HepG2 (cell line): ENCODE measurements around the gene CLEC20A. TPM values are rescaled to one million over a fixed set of nuclear protein-coding genes. Genes with fewer than 3 reads are reported as not detected.
A peak's percentile ranks its signal among the peaks of the same experiment; 100 is the strongest.

Experiments
- ATAC-seq: fragments of 200-7000 bp; cut with Tn5 transposase; 3 replicates; pipeline ENCODE4 v1.9.1; 2020; ENCODE audit warnings: mild to moderate bottlenecking, moderate library complexity
- BruUV-seq: library from RNA; stranded (reverse); fragments of 400-500 nt; replicated peaks from 2 replicates; lab custom pipeline; 2021; lab: Mats Ljungman, UMichigan
- CTCF ChIA-PET: fragments of 300-600 bp; formaldehyde crosslinking; extraction: SDS; loops from one replicate; lab custom pipeline; 2021; ENCODE audit warnings: low total read pairs, inconsistent platforms, low intra/inter-chr PET ratio; lab: Yijun Ruan, JAX
- POLR2A ChIA-PET: fragments of 350-600 bp; sonication (Branson Sonifier 250); formaldehyde crosslinking; loops from one replicate; lab custom pipeline; 2020; ENCODE audit warnings: antibody characterized with exemption, inconsistent platforms; lab: Yijun Ruan, JAX
- DNase-seq: peaks from one replicate; pipeline ENCODE4 v3.0.0-alpha.2; 2015; ENCODE audit warnings: low spot score
- FAIRE-seq: peaks from 3 replicates; lab custom pipeline; 2011; peaks lifted over from hg19 to GRCh38; lab: Jason Lieb, UNC
- H2AFZ ChIP-seq: one replicate; pipeline ENCODE4 v1.6.1; 2011; ENCODE audit warnings: low read length, inconsistent platforms
- H3K27ac ChIP-seq: fragments of 300-600 bp; 3 replicates; pipeline ENCODE4 v1.8.0; 2011; ENCODE audit warnings: mixed run types, mild to moderate bottlenecking, mixed read lengths, low read length, inconsistent platforms; ENCODE audit not compliant: insufficient read depth; ENCODE audit errors: extremely low read length
- H3K27me3 ChIP-seq, 2 experiments: fragments of 200-600 bp in 1 of 2; 2 replicates in 1 of 2; 3 replicates in 1 of 2; pipeline versions ENCODE4 v1.6.0 to v1.8.0; 2011; ENCODE audit warnings: low read length in 2 of 2, mild to moderate bottlenecking in 2 of 2, moderate library complexity in 2 of 2, inconsistent platforms in 1 of 2; ENCODE audit not compliant: insufficient read depth in 2 of 2, control insufficient read depth in 1 of 2
- H3K36me3 ChIP-seq, 2 experiments: fragments of 200-600 bp in 1 of 2; replicated peaks in 1 of 2; 2 replicates in 1 of 2; 3 replicates in 1 of 2; pipeline versions ENCODE4 v1.5.1 to v1.8.0; 2011; ENCODE audit warnings: low read length in 2 of 2, inconsistent platforms in 1 of 2; ENCODE audit not compliant: insufficient read depth in 2 of 2, control insufficient read depth in 1 of 2
- H3K4me1 ChIP-seq: 2 replicates; pipeline ENCODE4 v1.5.1; 2012; ENCODE audit warnings: low read length, inconsistent platforms; ENCODE audit not compliant: insufficient read depth
- H3K4me2 ChIP-seq: 2 replicates; pipeline ENCODE4 v1.6.0; 2011; ENCODE audit warnings: low read depth, low read length, inconsistent platforms
- H3K4me3 ChIP-seq, 3 experiments: fragments of 200-600 bp in 1 of 3; sonication (generic), shearing (Covaris generic) in 1 of 3; replicated peaks in 1 of 3; 2 replicates each; pipeline ENCODE4 v1.5.1; 2011 to 2016; ENCODE audit warnings: low read length in 3 of 3, inconsistent platforms in 2 of 3, low read depth in 2 of 3, mild to moderate bottlenecking in 2 of 3, control low read depth in 1 of 3, mixed read lengths in 1 of 3; ENCODE audit not compliant: insufficient read depth in 1 of 3
- H3K79me2 ChIP-seq: one replicate; pipeline ENCODE4 v1.6.1; 2011; ENCODE audit warnings: low read length, inconsistent platforms; ENCODE audit not compliant: insufficient read depth
- H3K9ac ChIP-seq: 2 replicates; pipeline ENCODE4 v1.6.0; 2011; ENCODE audit warnings: mild to moderate bottlenecking, low read depth, low read length, inconsistent platforms; ENCODE audit not compliant: insufficient read depth
- H3K9me3 ChIP-seq: 2 replicates; pipeline ENCODE4 v1.5.1; 2012; ENCODE audit warnings: mild to moderate bottlenecking, low read length
- H4K20me1 ChIP-seq: 2 replicates; pipeline ENCODE4 v1.6.0; 2011; ENCODE audit warnings: inconsistent platforms, mild to moderate bottlenecking, low read length, moderate library complexity; ENCODE audit not compliant: insufficient read depth
- ATF1 ChIP-seq: IDR thresholded peaks from 2 replicates; pipeline ENCODE4 v1.6.1; 2016; ENCODE audit warnings: mild to moderate bottlenecking, control low read depth
- CBFB ChIP-seq: sonication (generic); formaldehyde crosslinking; IDR thresholded peaks from 2 replicates; pipeline ENCODE4 v1.4.0; 2020; ENCODE audit warnings: missing genetic modification reagents
- EEA1 ChIP-seq: sonication (generic); formaldehyde crosslinking; IDR thresholded peaks from 2 replicates; pipeline ENCODE4 v1.5.1; 2020; ENCODE audit warnings: mild to moderate bottlenecking, missing genetic modification reagents, borderline replicate concordance
- GATAD2A ChIP-seq: IDR thresholded peaks from 2 replicates; pipeline ENCODE4 v1.6.1; 2016
- IKZF4 ChIP-seq: sonication (generic); formaldehyde crosslinking; IDR thresholded peaks from 2 replicates; pipeline ENCODE4 v1.5.1; 2020; ENCODE audit warnings: borderline replicate concordance, mild to moderate bottlenecking, low read depth, missing genetic modification reagents; ENCODE audit errors: not compliant biosample characterization
- JUNB ChIP-seq: sonication (generic); formaldehyde crosslinking; IDR thresholded peaks from 2 replicates; pipeline ENCODE4 v1.8.0; 2022; ENCODE audit warnings: missing genetic modification reagents, mild to moderate bottlenecking, borderline replicate concordance
- KAT8 ChIP-seq: IDR thresholded peaks from 2 replicates; pipeline ENCODE4 v1.6.1; 2016; ENCODE audit warnings: missing genetic modification reagents, missing compliant biosample characterization
- KDM5B ChIP-seq: sonication (generic); formaldehyde crosslinking; IDR thresholded peaks from 2 replicates; pipeline ENCODE4 v1.4.0; 2020; ENCODE audit warnings: missing genetic modification reagents, mild to moderate bottlenecking, borderline replicate concordance
- MEIS1 ChIP-seq: sonication (generic); formaldehyde crosslinking; IDR thresholded peaks from 2 replicates; pipeline ENCODE4 v1.9.0; 2021; ENCODE audit warnings: mild to moderate bottlenecking, missing genetic modification reagents, moderate library complexity, borderline replicate concordance
- MEIS2 ChIP-seq: sonication (generic); formaldehyde crosslinking; IDR thresholded peaks from 2 replicates; pipeline ENCODE4 v1.9.0; 2021; ENCODE audit warnings: mild to moderate bottlenecking, missing genetic modification reagents
- NR2F1 ChIP-seq, 2 experiments: fragments of 450-650 bp in 1 of 2; formaldehyde crosslinking in 1 of 2; IDR thresholded peaks; 2 replicates each; pipeline versions ENCODE4 v1.5.0 to v1.6.1; 2016 to 2020; ENCODE audit warnings: mild to moderate bottlenecking in 1 of 2, missing compliant biosample characterization in 1 of 2, missing genetic modification reagents in 1 of 2, moderate library complexity in 1 of 2
- RFXAP ChIP-seq: sonication (generic); formaldehyde crosslinking; IDR thresholded peaks from 2 replicates; pipeline ENCODE4 v1.4.0; 2020; ENCODE audit warnings: missing genetic modification reagents, borderline replicate concordance
- ZBTB38 ChIP-seq: sonication (generic); formaldehyde crosslinking; IDR thresholded peaks from 2 replicates; pipeline ENCODE4 v1.5.1; 2020; ENCODE audit warnings: mild to moderate bottlenecking, missing genetic modification reagents
- ZFYVE20 ChIP-seq: sonication (generic); formaldehyde crosslinking; IDR thresholded peaks from 2 replicates; pipeline ENCODE4 v1.8.0; 2023; ENCODE audit warnings: low read depth, mild to moderate bottlenecking, moderate library complexity, missing genetic modification reagents, borderline replicate concordance
- ZNF207 ChIP-seq: fragments of 450-650 bp; IDR thresholded peaks from 2 replicates; pipeline ENCODE4 v1.6.1; 2016; ENCODE audit warnings: antibody characterized with exemption, borderline replicate concordance
- ZNF317 ChIP-seq: sonication (generic); formaldehyde crosslinking; IDR thresholded peaks from 2 replicates; pipeline ENCODE4 v1.5.0; 2020; ENCODE audit warnings: mild to moderate bottlenecking, missing genetic modification reagents
- ZNF572 ChIP-seq: sonication (generic); formaldehyde crosslinking; IDR thresholded peaks from 2 replicates; pipeline ENCODE4 v1.5.1; 2020; ENCODE audit warnings: mild to moderate bottlenecking, missing genetic modification reagents
- ZNF781 ChIP-seq: sonication (generic); formaldehyde crosslinking; IDR thresholded peaks from 2 replicates; pipeline ENCODE4 v1.5.1; 2020; ENCODE audit warnings: borderline replicate concordance, mild to moderate bottlenecking, missing genetic modification reagents; ENCODE audit errors: not compliant biosample characterization
- WGBS: methylation state at CpG from one replicate; pipeline ENCODE4 v1.1.6; 2017; ENCODE audit warnings: low lambda C conversion rate; 5-methylcytosine and 5-hydroxymethylcytosine counted together
- in situ Hi-C: cut with HindIII; loops from 2 replicates; pipeline ENCODE4 v1.10.0; 2017; ENCODE audit warnings: low pct_unique_long_range_greater_than_20kb; ENCODE audit not compliant: extremely low pct_ligation_motif_present
- intact Hi-C: fragments of 100-400 bp; cut with micrococcal nuclease; formaldehyde crosslinking; loops from one replicate; pipeline ENCODE4 v1.10.0; 2022; ENCODE audit not compliant: unreplicated experiment
- polyA plus RNA-seq, 8 experiments: library from polyadenylated mRNA; depleted of rRNA in 3 of 8; stranded (reverse) in 7 of 8; unstranded in 1 of 8; fragments of >200 nt; fragmentation: Illumina TruSeq in 4 of 8; extraction: Trizol in 4 of 8; gene quantifications; 2 replicates each; pipeline versions ENCODE4 v1.2.1 to v1.2.3, GENCODE V29; 2011 to 2016; ENCODE audit warnings: low read depth in 4 of 8, missing spikeins in 1 of 8, mixed read lengths in 1 of 8; ENCODE audit not compliant: insufficient read depth in 1 of 8
- total RNA-seq, 5 experiments: library from RNA; depleted of rRNA; stranded (reverse); fragments of >200 nt; fragmentation: Illumina TruSeq; extraction: Trizol; gene quantifications; 2 replicates each; pipeline ENCODE4 v1.2.3, GENCODE V29; 2016; ENCODE audit warnings: low read depth in 1 of 5
- TF ChIP-seq, protein P1 (sequence below): sonication (generic); formaldehyde crosslinking; IDR thresholded peaks from 2 replicates; pipeline ENCODE4 v1.5.0; 2020; ENCODE audit warnings: mild to moderate bottlenecking, missing genetic modification reagents
- TF ChIP-seq, protein P2 (sequence below): IDR thresholded peaks from 2 replicates; pipeline ENCODE4 v1.6.1; 2012; ENCODE audit warnings: low read depth, low read length, improper control_type of control experiment
- TF ChIP-seq, protein P3 (sequence below): sonication (generic); formaldehyde crosslinking; IDR thresholded peaks from 2 replicates; pipeline ENCODE4 v1.8.1; 2023; ENCODE audit warnings: mild to moderate bottlenecking, missing genetic modification reagents

Gene CLEC20A
- total and polyA plus RNA-seq, 2 of the 13 experiments (the other 11 are each of a cell fraction or from before 2014, with no cell fraction given): not detected

DNA sequence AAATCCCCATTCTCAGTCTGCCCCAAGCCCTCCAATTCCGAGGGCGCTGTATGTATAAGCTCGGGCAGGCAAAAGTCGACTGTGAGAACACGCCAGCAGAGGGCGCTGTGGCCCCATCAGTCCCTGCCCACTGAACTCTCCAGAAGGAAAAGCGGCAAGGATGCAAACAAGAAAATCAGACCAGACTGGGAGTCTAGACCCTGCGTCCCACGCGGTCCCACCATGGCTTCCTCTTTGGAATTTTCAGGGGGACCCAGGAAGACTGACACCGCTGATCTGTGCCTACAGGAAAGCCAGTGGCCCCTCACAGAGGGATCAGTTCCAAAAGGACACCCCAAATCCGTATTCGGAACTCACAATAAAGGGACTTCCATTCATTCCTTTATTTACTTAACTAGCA lies 35.6 kb upstream of the CLEC20A start:
- in situ Hi-C loops (loop anchor here (5.0 kb wide), 3 partner anchors 220 to 470 kb away; no protein-coding TSS in a partner anchor), intact Hi-C loops (loop anchor here (1.0 to 10.0 kb wide), 3 partner anchors 221 to 470 kb away; no protein-coding TSS in a partner anchor)
- no peaks in the 10 kb centered on the region for H3K79me2 ChIP-seq
- peak overlapping the region; percentile 93 for H3K4me2 ChIP-seq
- H3K4me1 ChIP-seq: peaks cover 57% of the 10 kb centered on the region
- no peaks in the 10 kb centered on the region for H3K9me3 ChIP-seq
- ChIA-PET CTCF (interaction anchor here (1.5 to 3.4 kb wide), 4 partner anchors 10 to 470 kb away, joined by 8 to 15 read pairs (median 10); no protein-coding TSS in a partner anchor), POLR2A (interaction anchor here (1.0 kb wide), 1 partner anchor 10 kb away, joined by 8 read pairs; no protein-coding TSS in a partner anchor)
- H3K9ac ChIP-seq: peak overlapping the region; percentile 26; the same call in 1 of the 2 replicates
- DNase-seq: peak; percentile 57
- peak; percentile 93 for FAIRE-seq
- peak; percentile 73 for ATAC-seq
- H3K27me3 ChIP-seq: peaks cover 0 to 10% of the 10 kb centered on the region in 2 experiments; a peak in 1 of 5 replicates
- H3K27ac ChIP-seq: no peak overlapping the region
- peak overlapping the region; percentile 32 to 65 (median 44); a peak in 5 of 6 replicates for H3K4me3 ChIP-seq
- no peaks in the 10 kb centered on the region for H3K36me3 ChIP-seq
- BruUV-seq: no TSS peak
- 12% methylated on average over 7 of the region's 13 CpGs for WGBS
- H4K20me1 ChIP-seq: no peaks in the 10 kb centered on the region
- H2AFZ ChIP-seq: peak overlapping the region; percentile 59
- TF ChIP-seq, protein P1, sequence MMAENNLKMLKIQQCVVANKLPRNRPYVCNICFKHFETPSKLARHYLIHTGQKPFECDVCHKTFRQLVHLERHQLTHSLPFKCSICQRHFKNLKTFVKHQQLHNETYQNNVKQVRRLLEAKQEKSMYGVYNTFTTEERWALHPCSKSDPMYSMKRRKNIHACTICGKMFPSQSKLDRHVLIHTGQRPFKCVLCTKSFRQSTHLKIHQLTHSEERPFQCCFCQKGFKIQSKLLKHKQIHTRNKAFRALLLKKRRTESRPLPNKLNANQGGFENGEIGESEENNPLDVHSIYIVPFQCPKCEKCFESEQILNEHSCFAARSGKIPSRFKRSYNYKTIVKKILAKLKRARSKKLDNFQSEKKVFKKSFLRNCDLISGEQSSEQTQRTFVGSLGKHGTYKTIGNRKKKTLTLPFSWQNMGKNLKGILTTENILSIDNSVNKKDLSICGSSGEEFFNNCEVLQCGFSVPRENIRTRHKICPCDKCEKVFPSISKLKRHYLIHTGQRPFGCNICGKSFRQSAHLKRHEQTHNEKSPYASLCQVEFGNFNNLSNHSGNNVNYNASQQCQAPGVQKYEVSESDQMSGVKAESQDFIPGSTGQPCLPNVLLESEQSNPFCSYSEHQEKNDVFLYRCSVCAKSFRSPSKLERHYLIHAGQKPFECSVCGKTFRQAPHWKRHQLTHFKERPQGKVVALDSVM (CRISPR knock-in tag): no peak
- TF ChIP-seq IKZF4 (no peak), GATAD2A (CRISPR knock-in tag) (peak; percentile 67), NR2F1 (CRISPR knock-in tag; IDR thresholded peaks at IDR 0.05) (no peak), ZFYVE20 (CRISPR knock-in tag) (no peak), EEA1 (CRISPR knock-in tag) (no peak), ZNF781 (CRISPR knock-in tag) (no peak), MEIS1 (CRISPR knock-in tag) (no peak), ZBTB38 (CRISPR knock-in tag) (0 out of 2 replicates have a peak, but pooled peaks have one; percentile 34), ATF1 (no peak), CBFB (CRISPR knock-in tag) (no peak), ZNF207 (no peak), JUNB (CRISPR knock-in tag) (no peak), KAT8 (CRISPR knock-in tag) (peak; percentile 59; the same call in 1 of the 2 replicates), KDM5B (CRISPR knock-in tag) (peak; percentile 39; the same call in 1 of the 2 replicates), ZNF572 (no peak), RFXAP (CRISPR knock-in tag) (no peak), MEIS2 (CRISPR knock-in tag) (0 out of 2 replicates have a peak, but pooled peaks have one; percentile 37), ZNF317 (0 out of 2 replicates have a peak, but pooled peaks have one; percentile 19)
- TF ChIP-seq, protein P2, sequence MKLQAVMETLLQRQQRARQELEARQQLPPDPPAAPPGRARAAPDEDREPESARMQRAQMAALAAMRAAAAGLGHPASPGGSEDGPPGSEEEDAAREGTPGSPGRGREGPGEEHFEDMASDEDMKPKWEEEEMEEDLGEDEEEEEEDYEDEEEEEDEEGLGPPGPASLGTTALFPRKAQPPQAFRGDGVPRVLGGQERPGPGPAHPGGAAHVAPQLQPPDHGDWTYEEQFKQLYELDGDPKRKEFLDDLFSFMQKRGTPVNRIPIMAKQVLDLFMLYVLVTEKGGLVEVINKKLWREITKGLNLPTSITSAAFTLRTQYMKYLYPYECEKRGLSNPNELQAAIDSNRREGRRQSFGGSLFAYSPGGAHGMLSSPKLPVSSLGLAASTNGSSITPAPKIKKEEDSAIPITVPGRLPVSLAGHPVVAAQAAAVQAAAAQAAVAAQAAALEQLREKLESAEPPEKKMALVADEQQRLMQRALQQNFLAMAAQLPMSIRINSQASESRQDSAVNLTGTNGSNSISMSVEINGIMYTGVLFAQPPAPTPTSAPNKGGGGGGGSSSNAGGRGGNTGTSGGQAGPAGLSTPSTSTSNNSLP: no peak
- TF ChIP-seq, protein P3, sequence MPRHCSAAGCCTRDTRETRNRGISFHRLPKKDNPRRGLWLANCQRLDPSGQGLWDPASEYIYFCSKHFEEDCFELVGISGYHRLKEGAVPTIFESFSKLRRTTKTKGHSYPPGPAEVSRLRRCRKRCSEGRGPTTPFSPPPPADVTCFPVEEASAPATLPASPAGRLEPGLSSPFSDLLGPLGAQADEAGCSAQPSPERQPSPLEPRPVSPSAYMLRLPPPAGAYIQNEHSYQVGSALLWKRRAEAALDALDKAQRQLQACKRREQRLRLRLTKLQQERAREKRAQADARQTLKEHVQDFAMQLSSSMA (CRISPR knock-in tag): no peak
